HG02678 (cell line): ENCODE measurements around the gene RFC1.

Experiments
- ATAC-seq: cut with Tn5 transposase; IDR thresholded peaks from one replicate; pipeline ENCODE4 v1.9.1; 2021; ENCODE audit warnings: mild to moderate bottlenecking, moderate library complexity; ENCODE audit not compliant: unreplicated experiment

The RFC1 gene

DNA sequence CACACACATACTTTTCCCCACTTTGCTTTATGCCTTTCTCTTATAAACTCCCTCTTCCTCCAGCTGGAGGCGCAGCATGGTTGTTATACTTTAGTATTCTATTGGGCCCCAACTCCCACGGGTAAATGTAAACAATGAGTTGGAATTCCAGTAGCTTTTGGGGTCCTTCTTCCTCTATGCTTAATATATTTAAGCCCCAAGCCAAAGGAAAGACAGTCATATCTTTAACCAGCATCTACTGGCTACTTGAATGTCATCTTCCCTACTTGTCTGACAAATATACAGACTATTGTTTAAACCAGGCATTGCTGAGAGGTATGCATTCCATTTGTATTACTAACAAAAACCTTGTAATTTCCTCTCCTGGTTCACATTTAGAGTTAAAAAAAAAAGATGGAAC lies 110.9 kb downstream of the RFC1 start:
- ATAC-seq = no peak

DNA sequence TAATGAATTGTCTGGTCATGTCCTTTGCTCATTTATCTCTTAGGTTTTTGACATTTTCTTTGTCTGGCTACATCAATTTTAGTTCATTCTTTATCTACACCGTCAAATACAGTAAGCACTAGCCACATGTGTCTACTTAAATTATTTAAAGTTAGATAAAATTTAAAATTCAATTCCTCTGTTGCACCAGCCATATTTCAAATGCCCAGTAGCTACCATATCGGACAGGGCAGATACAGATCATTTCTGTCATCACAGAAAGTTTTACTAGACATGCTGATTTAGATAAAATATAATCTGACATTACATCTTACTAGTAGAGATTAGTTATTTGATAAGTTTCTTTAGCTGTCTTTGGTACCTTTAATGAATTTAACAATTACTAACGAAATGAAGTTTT lies 122.7 kb downstream of the RFC1 start:
- ATAC-seq = no peak
